Uterus (tissue), 4 donors: ENCODE measurements around the gene CENPX. TPM values are rescaled to one million over a fixed set of nuclear protein-coding genes. Genes with fewer than 3 reads are reported as not detected.

ENCODE experiments used
- DNase-seq, 2 donors: peaks; one replicate each; pipeline ENCODE4 v3.0.0-alpha.2; 2019 to 2020
- H3K27ac ChIP-seq, 2 donors: fragments of 200-600 bp; sonication (generic); 1 replicate in 1 of 2; 2 replicates in 1 of 2; pipeline ENCODE4 v1.5.1; 2016 to 2018
- H3K27me3 ChIP-seq, 2 donors: fragments of 200-600 bp; sonication (generic); one replicate each; pipeline ENCODE4 v1.5.1; 2018 to 2019; ENCODE audit warnings: control low read depth in 1 of 2
- H3K36me3 ChIP-seq, 2 donors: fragments of 200-600 bp; sonication (generic); one replicate each; pipeline ENCODE4 v1.5.1; 2019; ENCODE audit warnings: control low read depth in 1 of 2
- H3K4me1 ChIP-seq, 2 donors: fragments of 200-600 bp; sonication (generic); one replicate each; pipeline ENCODE4 v1.5.1; 2018 to 2019; ENCODE audit warnings: control low read depth in 1 of 2
- H3K4me3 ChIP-seq, 2 donors: fragments of 200-600 bp; sonication (generic); 1 replicate in 1 of 2; 2 replicates in 1 of 2; pipeline ENCODE4 v1.5.1; 2018 to 2019; ENCODE audit warnings: mild to moderate bottlenecking in 1 of 2
- H3K9me3 ChIP-seq, 2 donors: fragments of 200-600 bp; sonication (generic); one replicate each; pipeline ENCODE4 v1.5.1; 2019; ENCODE audit warnings: control low read depth in 1 of 2
- POLR2A ChIP-seq, 2 donors: fragments of 450-650 bp; IDR thresholded peaks; one replicate each; pipeline ENCODE4 v1.6.1; 2016; ENCODE audit warnings: antibody characterized with exemption in 2 of 2, mild to moderate bottlenecking in 1 of 2, moderate library complexity in 1 of 2
- intact Hi-C: fragments of 100-400 bp; cut with DNase I; formaldehyde crosslinking; loops from one replicate; pipeline ENCODE4 v1.15.1; 2023; ENCODE audit warnings: low total_unique reads
- total RNA-seq, 4 donors: library from RNA; depleted of rRNA in 3 of 4; stranded (reverse); fragments of >200 nt in 3 of 4; gene quantifications; one replicate each; pipeline versions ENCODE4 v1.1.0 to v1.2.4, GENCODE V29; 2014 to 2023
- TF ChIP-seq, protein P1 (sequence below), 4 experiments: fragments of 200-600 bp in 2 of 4; fragments of 450-650 bp in 2 of 4; sonication (generic) in 2 of 4; IDR thresholded peaks; one replicate each; pipeline ENCODE4 v1.5.1; 2016 to 2019; ENCODE audit warnings: antibody characterized with exemption in 4 of 4, mild to moderate bottlenecking in 2 of 4, moderate library complexity in 1 of 4
- donor health status: DM: yes; HTN: yes; CAD: no.

CENPX gene
- total RNA-seq, 4 donors from 2014 or later = 26.7 to 212 (median 49.8) TPM

DNA sequence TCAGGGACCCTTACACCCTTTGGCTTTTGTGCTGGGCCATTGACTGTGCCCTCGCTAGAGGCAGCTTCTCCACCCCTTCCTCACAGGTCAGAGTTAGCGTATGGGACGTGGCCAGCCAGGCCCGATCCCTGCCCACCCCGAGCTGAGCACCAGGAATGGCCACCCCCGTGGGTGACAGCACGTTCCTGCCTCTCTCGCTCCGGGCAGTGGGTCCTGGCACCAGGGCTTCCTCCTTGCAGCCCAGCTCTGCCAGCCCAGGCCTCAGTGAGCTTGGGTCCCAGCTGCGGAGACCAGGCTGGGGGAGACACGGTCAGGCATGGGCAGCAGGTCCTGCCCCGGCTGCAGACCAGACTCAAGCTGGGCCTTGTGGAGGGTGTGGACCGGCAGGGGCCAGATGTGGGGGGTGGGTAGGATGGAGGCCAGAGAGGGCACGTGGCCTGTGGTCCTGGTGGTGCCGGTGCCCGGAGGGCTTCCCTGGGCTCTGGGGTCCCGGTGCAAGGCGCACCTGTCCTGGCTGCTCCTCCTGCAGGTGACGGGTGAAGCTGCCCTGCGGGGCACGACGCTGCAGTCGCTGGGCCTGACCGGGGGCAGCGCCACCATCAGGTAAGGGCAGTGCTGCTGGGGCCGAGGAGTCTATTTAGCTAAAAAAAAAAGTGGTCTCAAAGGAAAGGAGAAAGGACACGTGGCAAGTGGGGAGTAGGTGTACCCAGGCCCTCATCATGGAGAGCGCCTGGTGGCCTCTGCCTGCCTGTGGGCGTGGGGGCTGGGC, 27.0 kb downstream of the CENPX start:
- H3K27me3 ChIP-seq = no peaks in the 10 kb centered on the region
- intact Hi-C loops = no loop called here
- TF ChIP-seq POLR2A (IDR thresholded peaks at IDR 0.05) = no peak
- TF ChIP-seq, protein P1, sequence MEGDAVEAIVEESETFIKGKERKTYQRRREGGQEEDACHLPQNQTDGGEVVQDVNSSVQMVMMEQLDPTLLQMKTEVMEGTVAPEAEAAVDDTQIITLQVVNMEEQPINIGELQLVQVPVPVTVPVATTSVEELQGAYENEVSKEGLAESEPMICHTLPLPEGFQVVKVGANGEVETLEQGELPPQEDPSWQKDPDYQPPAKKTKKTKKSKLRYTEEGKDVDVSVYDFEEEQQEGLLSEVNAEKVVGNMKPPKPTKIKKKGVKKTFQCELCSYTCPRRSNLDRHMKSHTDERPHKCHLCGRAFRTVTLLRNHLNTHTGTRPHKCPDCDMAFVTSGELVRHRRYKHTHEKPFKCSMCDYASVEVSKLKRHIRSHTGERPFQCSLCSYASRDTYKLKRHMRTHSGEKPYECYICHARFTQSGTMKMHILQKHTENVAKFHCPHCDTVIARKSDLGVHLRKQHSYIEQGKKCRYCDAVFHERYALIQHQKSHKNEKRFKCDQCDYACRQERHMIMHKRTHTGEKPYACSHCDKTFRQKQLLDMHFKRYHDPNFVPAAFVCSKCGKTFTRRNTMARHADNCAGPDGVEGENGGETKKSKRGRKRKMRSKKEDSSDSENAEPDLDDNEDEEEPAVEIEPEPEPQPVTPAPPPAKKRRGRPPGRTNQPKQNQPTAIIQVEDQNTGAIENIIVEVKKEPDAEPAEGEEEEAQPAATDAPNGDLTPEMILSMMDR (IDR thresholded peaks at IDR 0.05) = no peak
- no peak overlapping the region for H3K27ac ChIP-seq
- no peaks in the 10 kb centered on the region for H3K36me3 ChIP-seq
- no peaks in the 10 kb centered on the region for H3K9me3 ChIP-seq
- no peak for DNase-seq
- no peaks in the 10 kb centered on the region for H3K4me1 ChIP-seq
- no peak overlapping the region for H3K4me3 ChIP-seq

DNA sequence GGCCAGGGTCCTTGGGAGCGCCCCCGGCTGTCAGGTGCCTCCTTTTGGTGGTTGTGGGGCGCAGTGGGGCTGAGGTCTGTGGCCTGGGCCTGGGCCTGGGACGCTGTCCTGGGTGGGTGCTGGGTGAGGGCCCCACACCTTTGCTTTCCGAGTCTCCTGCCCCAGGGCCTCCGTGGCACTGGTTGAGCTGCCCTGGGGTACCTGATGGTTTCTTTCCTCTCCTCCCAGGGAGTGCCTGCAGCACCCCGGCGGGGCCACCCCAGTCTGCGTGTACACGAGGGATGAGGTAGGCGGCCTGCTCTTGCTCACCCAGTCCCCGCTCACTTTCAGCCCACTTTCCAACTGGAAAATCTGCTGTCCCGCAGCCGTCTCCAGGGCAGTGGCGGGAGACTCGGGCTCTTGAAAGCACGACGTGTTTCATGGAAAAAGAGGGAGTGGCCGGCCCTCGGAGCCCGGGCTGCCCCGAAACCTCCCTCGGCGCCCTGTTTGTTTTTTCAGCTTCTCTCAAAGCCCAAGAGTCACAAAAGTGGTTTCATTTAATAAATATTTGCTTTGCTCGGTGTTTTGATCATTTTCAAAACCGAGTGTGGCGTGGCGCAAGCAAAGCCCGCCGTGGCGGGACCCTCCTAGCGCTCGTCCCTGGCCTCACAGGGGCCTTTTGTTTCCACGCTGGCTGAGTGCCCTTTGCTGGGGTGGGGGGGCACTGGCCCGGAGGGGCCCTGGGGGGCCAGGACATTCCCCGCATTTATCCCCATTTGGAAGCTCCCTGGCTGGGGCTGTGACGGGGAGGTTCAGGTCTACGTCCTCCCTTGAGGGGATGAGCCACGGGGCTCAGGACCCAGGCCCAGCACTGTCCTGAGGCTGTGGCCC, 27.9 kb downstream of the CENPX start:
- Histone ChIP-seq H3K4me1 (no peaks in the 10 kb centered on the region), H3K36me3 (no peaks in the 10 kb centered on the region), H3K27ac (no peak overlapping the region), H3K9me3 (no peaks in the 10 kb centered on the region), H3K4me3 (no peak overlapping the region), H3K27me3 (no peaks in the 10 kb centered on the region)
- no peak for TF ChIP-seq POLR2A (IDR thresholded peaks at IDR 0.05)
- intact Hi-C loops = no loop called here
- no peak for DNase-seq

DNA sequence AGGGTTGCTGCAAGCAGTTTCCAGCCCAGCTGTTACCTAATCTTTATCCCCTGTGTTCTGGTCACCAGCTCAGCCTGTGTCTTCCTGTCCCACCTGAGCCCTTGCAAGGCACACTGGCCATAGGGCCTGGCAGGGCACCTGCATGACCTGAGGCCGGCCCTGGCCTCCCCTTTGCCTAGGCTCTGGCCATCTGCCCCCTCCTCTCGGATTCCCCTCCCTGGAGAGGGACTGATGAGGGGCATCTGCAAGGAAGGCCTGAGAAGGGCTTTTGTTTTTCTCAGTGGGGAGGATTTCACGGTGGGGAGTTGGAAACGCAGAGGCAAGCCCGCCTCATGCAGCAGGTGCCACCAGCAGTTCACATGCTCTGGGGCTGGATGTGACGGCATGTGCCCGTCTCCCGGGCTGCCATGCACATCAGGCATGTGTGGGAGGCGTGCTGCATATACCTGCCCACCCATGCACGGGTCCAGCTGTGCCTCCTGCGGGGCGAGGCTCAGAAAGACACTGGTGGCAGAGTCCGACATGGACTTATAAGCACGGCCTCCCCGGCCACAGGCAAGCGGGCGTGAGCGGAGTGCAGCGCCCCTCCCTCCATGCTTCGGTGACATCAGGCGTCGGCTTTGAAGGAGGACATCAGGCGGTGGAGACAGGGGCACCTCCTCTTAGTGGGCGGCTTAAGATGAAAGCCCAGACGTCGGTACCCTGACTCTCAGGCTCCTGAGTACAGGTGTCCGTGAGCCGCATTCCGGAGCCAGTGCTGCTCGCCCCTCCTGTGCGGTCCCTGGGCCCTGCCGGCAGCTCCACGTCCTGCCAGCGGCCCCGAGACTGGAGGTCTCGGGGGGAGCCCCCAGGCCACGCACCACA, 28.7 kb downstream of the CENPX start:
- no peak overlapping the region for H3K27ac ChIP-seq

DNA sequence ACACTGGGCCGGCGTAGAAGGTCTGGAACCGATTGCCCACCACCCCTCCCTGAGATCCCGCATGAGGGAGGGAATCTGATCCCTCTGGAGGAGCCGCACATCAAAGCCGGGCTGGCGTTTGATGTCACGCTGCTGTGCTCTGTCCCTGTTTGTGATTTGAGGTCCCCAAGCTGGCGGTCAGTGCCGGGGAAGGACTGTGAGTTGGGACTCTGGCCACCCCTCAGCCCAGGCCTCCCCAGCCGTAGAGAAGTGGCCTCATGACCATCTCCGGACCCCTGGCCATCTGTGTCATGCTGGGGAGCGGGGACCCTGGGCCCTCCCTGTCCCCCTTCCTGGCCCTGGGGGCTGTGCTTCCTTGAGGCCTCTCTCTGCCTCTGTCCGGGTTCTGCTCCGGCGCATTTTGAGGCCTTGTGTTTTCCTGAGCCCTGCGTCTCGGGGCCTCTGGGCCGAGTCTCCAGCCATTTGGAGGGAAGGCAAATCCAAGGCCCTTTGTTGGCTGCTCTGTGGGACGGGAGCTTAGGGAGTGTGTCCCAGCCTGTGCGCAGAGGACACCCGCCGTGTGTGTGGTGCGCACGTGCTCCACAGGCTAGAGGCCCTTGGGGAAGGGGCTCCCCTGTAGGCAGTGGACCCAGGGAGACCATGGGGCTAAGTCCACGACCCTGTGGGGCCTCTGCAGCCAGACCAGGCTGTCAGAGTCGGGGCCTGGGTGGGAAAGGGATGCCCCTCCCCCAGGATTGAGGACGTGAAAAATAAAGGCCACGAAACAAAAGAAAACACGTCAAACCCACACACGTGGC, 30.2 kb downstream of the CENPX start:
- Histone ChIP-seq H3K4me3 (no peak overlapping the region), H3K36me3 (no peaks in the 10 kb centered on the region), H3K27ac (no peak overlapping the region), H3K4me1 (no peaks in the 10 kb centered on the region), H3K9me3 (no peaks in the 10 kb centered on the region), H3K27me3 (no peaks in the 10 kb centered on the region)
- DNase-seq = no peak
- TF ChIP-seq POLR2A (IDR thresholded peaks at IDR 0.05) = no peak
- TF ChIP-seq, protein P1 (IDR thresholded peaks at IDR 0.05) = no peak
- intact Hi-C loops = no loop called here

More for the DNA sequence above, 28.7 kb downstream of the CENPX start:
- no peaks in the 10 kb centered on the region for H3K36me3 ChIP-seq
- no peaks in the 10 kb centered on the region for H3K9me3 ChIP-seq
- no peak for TF ChIP-seq POLR2A (IDR thresholded peaks at IDR 0.05)
- TF ChIP-seq, protein P1 (IDR thresholded peaks at IDR 0.05) = no peak
- H3K4me3 ChIP-seq = no peak overlapping the region
- intact Hi-C loops = no loop called here
- no peaks in the 10 kb centered on the region for H3K4me1 ChIP-seq
- H3K27me3 ChIP-seq = no peaks in the 10 kb centered on the region
- DNase-seq = no peak
